HG03045 (cell line): Measurements from ENCODE around the gene CEP68.
A peak's percentile ranks its signal among the peaks of the same experiment; 100 is the strongest.

Experiments
- ATAC-seq: cut with Tn5 transposase; IDR thresholded peaks from one replicate; pipeline ENCODE4 v1.9.1; 2021; ENCODE audit warnings: mild to moderate bottlenecking, moderate library complexity; ENCODE audit not compliant: unreplicated experiment

The CEP68 gene

GRCh38 chr2:65055422-65056214 lies 598 bp upstream of the CEP68 start:
- peak; percentile 43 for ATAC-seq

GRCh38 chr2:65057054-65057375 lies 799 bp downstream of the CEP68 start:
- no peak for ATAC-seq

DNA sequence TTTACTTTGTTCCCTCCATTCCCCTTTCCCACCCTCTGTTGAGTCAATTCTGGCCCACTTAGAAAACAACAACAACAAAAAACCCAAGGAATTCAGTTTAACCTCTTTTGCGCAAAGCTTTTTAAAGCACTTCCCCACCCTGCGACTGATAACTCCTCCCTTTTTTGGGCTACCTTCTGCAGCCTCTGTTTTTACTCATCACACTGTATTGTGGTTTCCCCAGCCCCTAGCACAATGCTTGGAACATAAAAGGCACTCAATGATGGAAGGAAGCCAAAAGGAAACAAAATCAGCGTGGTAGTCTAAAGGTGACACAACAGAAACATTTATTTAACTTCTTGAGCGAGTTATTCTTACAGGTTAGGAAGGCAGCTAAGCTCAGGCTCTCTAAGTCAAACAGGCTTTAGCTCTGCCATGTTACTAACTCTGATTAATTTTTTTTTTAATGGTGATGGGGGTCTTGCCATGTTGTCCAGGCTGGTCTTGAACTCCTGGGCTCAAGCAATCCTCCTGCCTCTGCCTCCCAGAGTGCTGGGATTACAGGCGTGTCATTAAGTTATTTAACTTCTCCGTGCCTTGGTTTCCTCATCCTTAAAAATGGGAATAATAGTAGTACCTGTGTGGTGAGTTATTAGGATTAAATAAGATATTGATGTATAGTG lies 1.3 kb downstream of the CEP68 start:
- peak; percentile 22 for ATAC-seq

GRCh38 chr2:65059071-65059470 lies 2.9 kb downstream of the CEP68 start:
- no peak for ATAC-seq

DNA sequence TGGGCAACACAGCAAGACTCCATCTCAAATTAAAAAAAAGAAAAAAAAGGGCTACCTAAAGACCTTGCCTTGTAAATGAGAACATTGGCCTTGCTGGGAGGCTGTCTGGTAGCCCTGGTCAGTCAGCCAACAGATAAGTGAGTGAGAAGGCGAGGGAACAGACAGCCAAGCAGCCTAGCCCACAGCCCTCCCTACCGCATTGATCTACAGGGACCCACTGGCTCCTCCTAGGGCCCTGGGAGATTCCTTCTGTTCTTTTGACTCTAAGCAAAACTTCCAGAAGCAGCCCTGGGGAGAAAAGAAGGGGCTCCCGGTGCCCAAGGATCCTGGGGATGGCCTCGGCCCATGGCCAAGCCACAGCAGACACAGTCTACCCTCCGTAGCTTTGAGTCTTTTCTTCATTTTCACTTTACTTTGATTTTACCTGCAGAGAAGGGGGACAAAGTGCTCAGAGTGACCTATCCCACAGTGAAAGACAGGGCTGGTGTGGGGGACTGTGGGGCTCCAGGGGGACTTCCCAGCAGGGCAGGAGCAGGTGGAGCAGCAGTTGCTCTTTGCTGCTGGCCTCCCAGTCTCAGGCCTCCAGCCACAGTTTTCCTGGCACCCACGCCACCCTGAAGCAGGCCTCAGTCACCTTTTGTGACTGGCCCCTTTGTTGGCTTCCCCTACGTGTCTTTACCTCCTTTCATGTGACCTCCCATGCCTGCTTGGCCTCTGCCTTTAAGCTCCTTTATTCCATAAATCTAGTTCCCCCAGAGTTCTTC lies 5.1 kb downstream of the CEP68 start:
- no peak for ATAC-seq

DNA sequence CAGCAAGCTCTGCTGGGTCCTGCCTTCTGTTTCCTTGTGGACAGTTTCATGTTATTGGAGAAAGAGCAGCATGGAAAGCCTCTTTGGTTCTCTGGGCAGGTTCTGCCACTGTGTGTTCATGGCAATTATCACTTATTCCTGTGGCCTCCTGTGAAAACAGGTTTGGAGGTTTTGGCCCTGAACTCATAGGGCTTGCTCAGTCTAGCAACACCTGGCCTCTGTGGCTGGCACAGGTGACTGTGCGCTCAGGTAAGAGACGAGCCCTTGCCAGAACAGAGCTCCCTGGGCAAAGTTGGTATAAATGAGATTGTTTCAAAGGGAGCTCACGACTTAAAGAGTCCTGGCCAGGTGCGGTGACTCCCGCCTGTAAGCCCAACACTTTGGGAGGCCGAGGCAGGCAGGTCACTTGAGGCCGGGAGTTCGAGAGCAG lies 5.7 kb downstream of the CEP68 start:
- no peak for ATAC-seq

DNA sequence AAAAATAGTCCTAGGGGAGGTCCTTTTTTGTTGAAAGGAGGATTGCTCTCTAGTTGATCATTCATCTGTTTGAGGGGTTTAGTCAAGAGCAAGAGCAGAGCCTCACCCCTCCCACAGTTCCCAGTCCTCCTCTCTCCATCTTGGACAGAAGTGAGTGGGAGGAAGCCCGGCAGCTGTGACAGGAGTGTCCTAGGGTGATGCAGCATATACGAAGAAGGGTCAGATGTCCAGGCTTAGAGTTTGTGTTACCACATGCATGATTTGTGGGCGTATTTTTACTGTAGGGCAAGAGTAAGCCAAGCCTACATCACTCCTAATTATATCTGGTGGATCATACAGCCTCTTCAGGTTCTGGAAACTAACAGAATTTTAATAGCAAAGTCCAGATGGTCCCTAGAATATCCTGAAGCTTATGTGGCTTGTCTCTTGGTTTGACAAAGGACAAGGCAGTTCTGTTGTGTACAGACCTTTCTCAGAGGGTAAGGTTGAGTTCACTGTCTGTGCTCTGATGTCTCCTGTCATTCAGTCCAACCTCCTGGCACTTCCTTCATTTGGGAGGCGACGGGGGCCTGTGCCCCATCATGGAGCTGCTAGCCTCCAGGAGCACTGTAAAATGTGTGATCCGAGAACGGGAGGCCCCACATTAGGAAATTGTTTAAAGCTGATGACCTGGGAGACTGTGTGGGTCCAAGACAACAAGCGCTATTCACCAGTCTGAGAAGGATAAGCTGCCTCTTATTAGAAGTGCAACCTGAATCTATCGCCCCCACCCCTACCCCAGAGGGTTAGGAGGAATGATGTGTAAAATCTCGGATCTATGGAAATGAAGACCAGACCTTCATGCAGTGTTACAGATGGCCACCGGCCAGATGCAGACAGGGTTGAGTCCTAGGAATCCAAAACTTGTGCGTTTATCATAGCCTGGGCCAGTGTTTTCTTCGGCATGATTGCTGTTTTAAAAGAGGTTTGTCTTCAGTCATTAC lies 6.9 kb downstream of the CEP68 start:
- ATAC-seq: no peak

DNA sequence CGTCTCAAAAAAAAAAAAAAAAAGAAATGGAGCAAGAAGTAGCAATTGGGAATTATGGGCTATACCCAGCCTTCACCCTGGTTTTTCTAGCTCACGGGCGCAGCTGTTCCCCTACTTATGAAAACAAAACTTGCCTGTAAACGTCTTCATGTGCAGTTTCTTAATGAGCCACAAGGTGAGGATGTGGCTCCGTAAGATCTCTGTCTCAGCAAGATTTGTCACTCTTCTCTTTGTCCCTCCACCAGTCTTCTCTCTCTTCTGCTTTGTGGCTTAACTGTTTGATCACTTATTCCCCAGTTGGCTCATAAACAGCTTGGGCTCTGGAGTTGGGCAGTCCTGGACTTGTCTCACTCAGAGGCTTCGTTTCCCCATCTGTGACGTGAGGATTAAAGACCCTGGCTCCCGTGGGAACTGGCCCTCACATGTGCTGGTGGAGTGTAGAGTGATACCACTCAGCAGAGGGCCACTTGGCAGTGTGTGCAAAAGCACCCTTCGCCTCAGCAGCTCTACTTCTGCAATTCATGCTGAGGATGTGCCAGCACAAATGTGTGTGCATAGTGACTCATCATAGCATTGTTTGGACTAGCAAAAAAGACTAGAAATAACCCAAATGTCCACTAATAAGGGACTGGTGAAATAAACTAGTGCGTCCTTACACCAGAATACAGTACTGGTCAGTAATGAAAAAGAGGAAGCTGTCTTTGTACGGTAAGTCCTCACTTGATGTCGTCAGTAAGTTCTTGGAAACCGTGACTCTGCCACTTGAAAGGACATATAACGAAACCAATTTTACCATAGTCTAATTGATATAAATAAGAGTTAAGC lies 8.7 kb downstream of the CEP68 start:
- ATAC-seq: peak; percentile 66

GRCh38 chr2:65067806-65068553 lies 11.8 kb downstream of the CEP68 start:
- no peak for ATAC-seq

GRCh38 chr2:65069439-65069824 lies 13.2 kb downstream of the CEP68 start:
- no peak for ATAC-seq

- no peak for ATAC-seq
These were observed 14.1 kb downstream of the CEP68 start for GRCh38 chr2:65070172-65070830.

DNA sequence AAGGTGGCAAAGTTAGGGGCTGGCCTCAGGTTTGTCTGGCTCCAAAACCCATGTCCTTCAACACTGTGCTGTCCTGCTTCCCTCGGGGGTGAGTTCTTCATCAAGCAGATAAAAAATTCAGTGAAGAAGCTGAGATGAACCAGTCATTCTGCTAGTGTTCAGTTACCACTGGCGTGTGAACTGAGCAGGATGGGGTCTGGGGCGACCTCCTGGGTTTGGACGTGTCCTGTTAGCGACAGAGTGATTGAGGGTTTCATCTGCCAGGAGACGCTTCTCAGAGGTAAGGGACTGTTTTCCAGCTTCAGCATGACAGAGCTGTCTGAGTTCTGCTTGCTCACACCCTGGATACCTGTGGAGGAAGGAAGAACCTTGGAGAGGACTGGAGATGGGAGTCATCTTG lies 14.6 kb downstream of the CEP68 start:
- ATAC-seq: no peak

DNA sequence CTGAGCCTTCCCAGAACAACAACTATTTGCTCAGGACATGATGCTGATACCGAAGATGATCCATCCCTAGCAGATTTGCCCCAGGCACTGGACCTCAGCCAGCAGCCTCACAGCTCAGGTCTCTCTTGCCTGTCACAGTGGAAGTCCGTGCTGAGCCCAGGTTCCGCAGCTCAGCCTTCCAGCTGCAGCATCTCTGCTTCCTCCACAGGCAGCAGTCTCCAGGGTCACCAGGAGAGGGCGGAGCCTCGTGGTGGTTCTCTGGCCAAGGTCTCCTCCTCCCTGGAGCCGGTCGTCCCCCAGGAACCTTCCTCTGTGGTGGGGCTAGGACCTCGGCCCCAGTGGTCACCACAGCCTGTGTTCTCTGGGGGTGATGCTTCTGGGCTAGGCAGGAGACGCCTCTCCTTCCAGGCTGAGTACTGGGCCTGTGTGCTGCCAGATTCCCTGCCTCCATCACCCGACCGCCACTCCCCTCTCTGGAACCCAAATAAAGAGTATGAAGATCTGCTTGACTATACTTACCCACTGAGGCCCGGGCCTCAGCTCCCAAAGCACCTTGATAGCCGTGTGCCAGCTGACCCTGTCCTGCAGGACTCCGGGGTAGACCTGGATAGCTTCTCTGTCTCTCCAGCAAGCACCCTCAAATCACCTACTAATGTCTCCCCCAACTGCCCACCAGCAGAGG lies 15.4 kb downstream of the CEP68 start:
- no peak for ATAC-seq

DNA sequence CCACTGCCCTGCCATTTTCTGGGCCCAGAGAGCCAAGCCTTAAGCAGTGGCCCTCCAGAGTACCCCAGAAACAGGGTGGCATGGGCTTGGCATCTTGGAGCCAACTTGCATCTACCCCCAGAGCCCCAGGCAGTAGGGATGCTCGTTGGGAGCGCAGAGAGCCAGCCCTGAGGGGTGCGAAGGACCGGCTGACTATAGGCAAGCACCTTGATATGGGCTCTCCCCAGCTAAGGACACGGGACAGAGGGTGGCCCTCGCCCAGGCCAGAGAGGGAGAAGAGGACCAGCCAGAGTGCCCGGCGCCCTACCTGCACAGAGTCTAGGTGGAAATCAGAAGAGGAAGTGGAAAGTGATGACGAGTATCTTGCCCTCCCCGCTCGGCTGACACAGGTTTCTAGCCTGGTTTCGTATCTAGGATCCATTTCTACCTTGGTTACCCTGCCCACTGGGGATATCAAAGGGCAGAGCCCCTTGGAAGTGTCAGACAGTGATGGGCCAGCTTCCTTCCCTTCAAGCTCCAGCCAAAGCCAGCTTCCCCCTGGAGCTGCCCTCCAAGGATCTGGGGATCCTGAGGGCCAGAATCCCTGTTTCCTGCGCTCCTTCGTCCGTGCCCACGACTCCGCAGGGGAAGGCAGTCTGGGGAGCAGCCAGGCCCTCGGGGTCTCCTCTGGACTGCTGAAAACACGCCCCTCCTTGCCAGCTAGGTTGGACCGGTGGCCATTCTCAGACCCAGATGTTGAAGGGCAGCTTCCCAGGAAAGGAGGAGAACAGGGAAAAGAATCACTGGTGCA lies 16.2 kb downstream of the CEP68 start:
- no peak for ATAC-seq

GRCh38 chr2:65073879-65074565 lies 17.8 kb downstream of the CEP68 start:
- ATAC-seq: no peak

GRCh38 chr2:65075176-65075575 lies 19.0 kb downstream of the CEP68 start:
- ATAC-seq: no peak
